Stimulated activated memory B cell treated with anti-CD40 and anti-IgM and Interleukin-4, amounts not matched to agents 10 μg/mL and 1 μg/mL and 100 μg/mL, for 72 hours (primary cell): Measurements from ENCODE around the gene COL26A1.
A peak's percentile ranks its signal among the peaks of the same experiment; 100 is the strongest.

ENCODE experiments used
- ATAC-seq: fragments of 150-1000 bp; cut with Tn5 transposase; 2 replicates; pipeline ENCODE4 v1.10.0; 2021
- H3K27ac Mint-ChIP-seq: one replicate; pipeline ENCODE4 v1.8.0; 2022; ENCODE audit warnings: mild to moderate bottlenecking, mixed read lengths
- H3K27me3 Mint-ChIP-seq: one replicate; pipeline ENCODE4 v1.8.0; 2022; ENCODE audit warnings: mixed read lengths
- H3K36me3 Mint-ChIP-seq: one replicate; pipeline ENCODE4 v1.8.0; 2022; ENCODE audit warnings: mixed read lengths
- H3K4me1 Mint-ChIP-seq: one replicate; pipeline ENCODE4 v1.8.0; 2022; ENCODE audit warnings: mixed read lengths
- H3K4me3 Mint-ChIP-seq: one replicate; pipeline ENCODE4 v1.8.0; 2022; ENCODE audit warnings: mild to moderate bottlenecking, moderate library complexity, mixed read lengths
- H3K9me3 Mint-ChIP-seq: one replicate; pipeline ENCODE4 v1.8.0; 2022; ENCODE audit warnings: mixed read lengths

Gene COL26A1

DNA sequence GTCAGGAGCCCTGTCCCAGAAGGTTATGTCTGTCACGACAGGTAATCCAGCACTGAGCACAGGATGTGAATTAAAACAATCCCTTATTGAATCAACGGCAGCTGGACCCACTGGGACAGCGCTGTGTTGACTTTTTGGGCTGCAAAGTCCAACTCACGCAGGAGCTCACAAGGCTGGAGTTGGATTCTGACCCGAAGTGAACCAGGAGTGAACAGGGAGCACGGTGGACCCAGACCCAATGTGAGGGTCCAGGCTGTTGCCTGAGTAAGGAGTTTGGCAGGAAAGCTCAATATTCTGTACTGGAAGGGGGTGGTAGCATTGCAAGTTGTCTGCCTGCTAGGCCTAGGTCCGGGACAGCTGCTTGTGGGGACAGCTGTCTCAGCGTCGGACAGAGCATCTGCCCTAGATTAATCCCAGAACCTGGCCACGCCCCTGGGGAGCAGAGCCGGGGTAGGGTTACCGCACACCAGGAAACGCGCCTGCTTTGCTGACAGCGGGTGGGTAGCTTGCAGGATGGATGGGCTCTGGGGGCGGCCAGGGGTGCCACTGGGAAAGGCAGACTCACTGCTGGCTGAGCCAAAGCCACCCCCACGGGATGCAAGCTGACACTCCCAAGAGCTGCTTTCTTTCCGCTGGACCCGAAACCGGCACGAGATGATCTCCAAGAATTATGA is 24.0 kb downstream of the COL26A1 start:
- Mint-ChIP-seq H3K9me3 (no peaks in the 10 kb centered on the region), H3K36me3 (no peaks in the 10 kb centered on the region), H3K27ac (no peak overlapping the region), H3K4me3 (no peak overlapping the region), H3K27me3 (peaks cover 18% of the 10 kb centered on the region), H3K4me1 (peaks cover 26% of the 10 kb centered on the region)
- ATAC-seq = peak; percentile 14

DNA sequence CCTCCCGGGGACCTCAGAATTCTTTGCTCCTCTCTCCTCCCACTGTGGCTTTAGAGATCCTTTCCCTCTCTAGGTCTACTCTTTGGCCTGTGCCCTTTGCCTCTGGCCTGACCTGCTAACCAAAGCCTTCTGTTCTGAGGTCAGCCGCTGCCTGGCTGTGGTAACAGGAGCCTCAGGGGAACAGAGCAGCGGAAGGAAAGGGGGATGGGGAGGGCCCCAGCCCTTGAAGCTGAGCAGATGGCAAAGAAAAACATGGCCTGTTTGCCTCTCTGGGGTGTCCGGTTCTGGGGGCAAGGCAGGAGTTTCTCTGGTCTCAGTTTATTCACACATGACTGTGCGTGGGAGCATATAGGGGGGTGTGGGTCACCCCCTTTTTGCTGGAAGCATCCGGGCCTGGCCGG is 28.2 kb downstream of the COL26A1 start:
- Mint-ChIP-seq H3K4me1 (peaks cover 31% of the 10 kb centered on the region), H3K36me3 (no peaks in the 10 kb centered on the region), H3K27ac (peak overlapping the region; percentile 65), H3K9me3 (no peaks in the 10 kb centered on the region), H3K27me3 (peaks cover 14% of the 10 kb centered on the region), H3K4me3 (peak overlapping the region; percentile 38)
- ATAC-seq = peak; percentile 97

DNA sequence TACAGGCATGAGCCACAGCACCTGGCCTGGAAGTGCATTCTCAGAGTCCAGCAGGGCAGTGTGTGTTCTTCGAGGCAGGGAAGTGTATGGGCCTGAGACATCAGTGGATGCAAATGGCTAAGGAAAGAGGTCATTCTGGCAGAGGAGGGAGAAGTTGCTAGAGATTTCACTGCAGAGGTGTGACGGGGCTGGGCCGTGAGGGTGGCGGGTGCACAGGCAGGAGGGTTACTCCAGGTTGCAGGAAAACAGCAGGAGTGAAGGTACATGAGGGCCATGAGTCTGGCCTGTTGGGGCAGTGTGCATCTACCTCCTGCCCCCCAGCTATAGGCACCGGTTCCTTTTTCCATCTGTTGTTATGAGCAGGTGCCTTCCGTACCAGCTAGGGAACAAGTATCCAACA is 29.3 kb downstream of the COL26A1 start:
- Mint-ChIP-seq H3K27me3 (peaks cover 12% of the 10 kb centered on the region), H3K4me3 (peak overlapping the region; percentile 42), H3K9me3 (no peaks in the 10 kb centered on the region), H3K36me3 (no peaks in the 10 kb centered on the region), H3K4me1 (peaks cover 24% of the 10 kb centered on the region), H3K27ac (peak overlapping the region; percentile 65)
- no peak for ATAC-seq

DNA sequence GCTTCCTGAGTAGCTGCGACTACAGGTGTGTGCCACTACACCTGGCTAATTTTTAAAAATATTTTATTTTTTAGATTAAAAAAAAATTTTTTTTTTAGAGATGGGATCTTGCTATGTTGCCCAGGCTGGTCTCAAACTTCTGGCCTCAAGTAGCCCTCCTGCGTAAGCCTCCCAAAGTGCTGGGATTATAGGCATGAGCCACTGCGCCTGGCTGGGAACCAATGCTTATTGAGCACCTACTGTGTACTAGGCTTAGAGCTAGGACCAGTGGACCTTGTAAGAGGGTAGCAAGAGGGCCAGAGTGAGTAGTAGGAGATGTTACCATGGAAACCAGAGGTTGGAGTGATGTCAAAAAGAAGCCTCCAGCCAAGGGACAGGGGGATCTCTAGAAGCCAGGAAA is 31.2 kb downstream of the COL26A1 start:
- Mint-ChIP-seq H3K9me3 (no peaks in the 10 kb centered on the region), H3K36me3 (no peaks in the 10 kb centered on the region), H3K4me1 (peaks cover 28% of the 10 kb centered on the region), H3K27me3 (peaks cover 28% of the 10 kb centered on the region), H3K4me3 (no peak overlapping the region), H3K27ac (no peak overlapping the region)
- ATAC-seq = no peak

DNA sequence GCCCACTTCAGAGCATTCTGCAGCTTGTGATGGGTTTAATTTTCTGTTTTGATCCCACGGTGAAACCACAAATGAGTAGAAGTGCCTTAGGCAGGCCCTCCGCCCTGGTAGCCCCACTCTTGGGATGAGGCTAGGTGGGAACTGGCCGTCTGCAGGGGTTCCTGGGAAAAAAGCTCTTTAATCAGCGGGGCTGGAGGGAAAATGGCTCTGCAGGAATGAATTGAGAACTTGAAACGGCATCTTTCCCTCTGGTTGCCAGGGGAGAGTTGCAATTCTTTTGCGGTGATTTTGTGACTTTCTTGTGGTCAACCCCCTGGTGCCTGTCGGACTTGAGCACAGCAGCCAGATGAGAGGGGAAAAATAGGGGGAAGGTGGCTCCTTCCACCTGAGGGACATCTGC is 32.7 kb downstream of the COL26A1 start:
- Mint-ChIP-seq H3K27ac (no peak overlapping the region), H3K9me3 (no peaks in the 10 kb centered on the region), H3K36me3 (no peaks in the 10 kb centered on the region), H3K27me3 (peaks cover 43% of the 10 kb centered on the region), H3K4me3 (no peak overlapping the region), H3K4me1 (peaks cover 30% of the 10 kb centered on the region)
- no peak for ATAC-seq

DNA sequence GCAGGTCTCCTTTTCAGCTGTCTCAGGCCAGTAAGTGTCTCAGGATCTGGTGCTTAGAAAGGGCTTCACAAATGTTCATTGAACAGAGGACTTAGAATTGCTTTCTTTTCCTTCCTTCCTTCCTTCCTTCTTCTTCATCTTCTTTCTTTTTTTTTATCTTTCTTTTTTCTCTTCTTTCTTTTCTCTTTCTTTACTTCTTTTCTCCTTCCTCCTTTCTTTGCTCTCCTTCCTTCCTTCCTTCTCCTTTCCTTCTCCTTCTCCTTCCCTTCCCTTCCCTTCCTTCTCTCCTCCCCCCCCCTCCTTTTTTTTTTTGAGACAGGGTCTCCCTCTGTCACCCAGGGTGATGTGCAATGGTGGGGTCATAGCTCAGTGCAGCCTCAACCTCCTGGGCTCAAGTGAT is 34.6 kb downstream of the COL26A1 start:
- no peak overlapping the region for H3K4me3 Mint-ChIP-seq
- no peak overlapping the region for H3K27ac Mint-ChIP-seq
- H3K27me3 Mint-ChIP-seq = peaks cover 61% of the 10 kb centered on the region
- H3K4me1 Mint-ChIP-seq = peaks cover 12% of the 10 kb centered on the region
- no peaks in the 10 kb centered on the region for H3K9me3 Mint-ChIP-seq
- H3K36me3 Mint-ChIP-seq = no peaks in the 10 kb centered on the region
- no peak for ATAC-seq

DNA sequence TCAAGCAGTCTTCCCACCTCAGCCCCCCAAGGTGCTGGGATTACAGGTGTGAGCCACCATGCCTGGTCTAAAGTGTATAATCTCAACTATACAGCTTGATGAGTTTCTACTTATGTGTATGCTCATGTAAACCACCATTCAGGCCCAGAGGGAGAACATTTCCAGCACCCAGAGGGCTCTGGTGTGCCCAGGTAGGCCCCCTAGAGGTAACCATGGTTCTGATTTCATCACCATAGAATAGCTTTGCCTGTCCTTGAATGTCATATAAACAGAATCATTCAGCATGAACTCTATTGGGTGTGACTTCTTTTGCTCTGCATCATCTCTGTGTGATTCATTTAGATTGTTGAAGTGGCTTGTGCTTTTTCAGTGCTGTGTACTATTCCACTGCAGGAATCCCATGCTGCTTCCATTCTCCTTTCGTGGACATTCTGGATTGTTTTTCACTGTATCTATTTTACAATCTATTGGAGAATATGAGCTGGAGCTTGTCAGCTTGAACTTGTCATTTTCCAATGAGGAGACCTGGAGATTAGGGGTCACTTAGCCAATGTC is 35.2 kb downstream of the COL26A1 start:
- peaks cover 68% of the 10 kb centered on the region for H3K27me3 Mint-ChIP-seq
- H3K27ac Mint-ChIP-seq = no peak overlapping the region
- no peak overlapping the region for H3K4me3 Mint-ChIP-seq
- H3K36me3 Mint-ChIP-seq = no peaks in the 10 kb centered on the region
- H3K4me1 Mint-ChIP-seq = peaks cover 15% of the 10 kb centered on the region
- H3K9me3 Mint-ChIP-seq = no peaks in the 10 kb centered on the region
- ATAC-seq = no peak

DNA sequence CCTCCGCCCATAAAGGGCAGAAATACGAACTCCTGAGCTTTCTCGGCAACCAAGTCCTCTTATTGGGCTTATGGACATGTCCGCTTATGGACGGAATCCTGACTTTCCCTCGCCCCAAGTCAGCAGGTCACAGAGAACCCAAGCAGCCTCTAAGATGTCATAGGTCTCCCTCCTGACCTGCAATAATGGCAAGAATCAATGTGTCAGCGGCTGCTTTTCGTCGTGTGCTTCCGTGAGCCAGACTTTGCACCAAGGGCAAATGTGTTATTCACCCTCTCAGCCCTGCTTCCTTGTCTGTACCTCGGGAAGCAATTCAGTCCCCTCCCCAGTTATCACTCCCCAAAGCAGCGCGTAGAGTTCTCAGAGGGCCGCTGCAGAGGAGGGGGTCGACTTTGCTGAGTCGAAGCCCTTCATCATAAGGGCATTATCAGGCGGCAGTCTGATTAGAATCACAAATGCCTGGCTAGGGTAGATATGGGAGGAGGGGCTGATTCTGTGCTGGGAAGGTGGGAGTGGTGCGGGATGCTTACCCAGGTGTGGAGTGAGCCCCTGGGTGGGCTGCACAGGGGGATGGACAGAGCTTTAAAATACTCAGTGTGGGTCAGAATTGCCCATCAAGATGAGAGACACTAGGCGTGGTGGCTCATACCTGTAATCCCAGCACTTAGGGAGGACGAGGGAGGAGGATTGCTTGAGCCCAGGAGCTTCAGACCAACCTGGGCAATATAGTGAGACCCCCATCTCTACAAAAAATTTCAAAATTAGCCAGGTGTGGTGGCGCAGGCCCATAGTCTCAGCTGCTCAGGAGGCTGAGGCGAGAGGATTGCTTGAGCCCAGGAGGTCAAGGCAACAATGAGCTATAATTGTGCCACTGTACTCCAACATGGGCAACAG is 36.0 kb downstream of the COL26A1 start:
- Mint-ChIP-seq H3K4me3 (no peak overlapping the region), H3K9me3 (no peaks in the 10 kb centered on the region), H3K27me3 (peaks cover 71% of the 10 kb centered on the region), H3K4me1 (peaks cover 16% of the 10 kb centered on the region), H3K27ac (no peak overlapping the region), H3K36me3 (no peaks in the 10 kb centered on the region)
- no peak for ATAC-seq

DNA sequence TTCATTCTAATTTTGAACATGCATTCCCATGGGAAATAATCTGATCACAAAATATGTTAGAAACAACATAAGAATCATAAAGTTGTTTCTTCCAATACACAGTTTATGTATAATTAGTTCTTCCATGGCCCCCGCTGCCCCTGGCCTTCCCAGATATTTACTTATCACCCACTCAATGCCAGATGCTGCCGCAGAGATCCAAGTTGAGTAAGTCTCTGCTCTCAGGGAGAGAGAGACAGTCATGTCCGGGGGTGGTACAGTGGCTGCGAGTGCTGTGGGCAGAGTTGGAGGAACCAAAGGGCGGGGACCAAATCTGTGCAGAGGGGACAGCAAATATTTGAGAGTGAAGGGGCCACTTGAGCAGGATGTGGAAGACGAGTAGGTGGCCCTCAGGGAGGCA is 37.1 kb downstream of the COL26A1 start:
- no peak for ATAC-seq
- no peak overlapping the region for H3K4me3 Mint-ChIP-seq
- no peak overlapping the region for H3K27ac Mint-ChIP-seq
- peaks cover 16% of the 10 kb centered on the region for H3K4me1 Mint-ChIP-seq
- H3K27me3 Mint-ChIP-seq = peaks cover 71% of the 10 kb centered on the region
- H3K9me3 Mint-ChIP-seq = no peaks in the 10 kb centered on the region
- no peaks in the 10 kb centered on the region for H3K36me3 Mint-ChIP-seq

DNA sequence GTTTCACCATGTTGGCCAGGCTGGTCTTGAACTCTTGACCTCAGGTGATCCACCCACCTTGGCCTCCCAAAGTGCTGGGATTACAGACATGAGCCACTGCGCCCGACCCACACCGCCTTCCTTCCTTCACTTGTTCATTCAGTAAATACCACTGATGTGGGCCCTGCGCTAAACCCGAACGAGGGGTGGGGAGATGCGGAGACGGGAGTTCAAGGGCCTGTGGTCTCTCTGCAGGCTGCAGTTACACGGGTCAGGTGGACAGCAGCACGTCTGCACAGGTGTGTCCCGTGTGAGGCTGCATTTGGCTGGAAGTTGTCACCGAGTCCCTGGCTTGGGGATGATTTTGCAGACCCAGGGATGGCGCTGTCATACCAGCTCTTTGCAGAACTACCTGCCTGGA is 38.1 kb downstream of the COL26A1 start:
- H3K9me3 Mint-ChIP-seq = no peaks in the 10 kb centered on the region

DNA sequence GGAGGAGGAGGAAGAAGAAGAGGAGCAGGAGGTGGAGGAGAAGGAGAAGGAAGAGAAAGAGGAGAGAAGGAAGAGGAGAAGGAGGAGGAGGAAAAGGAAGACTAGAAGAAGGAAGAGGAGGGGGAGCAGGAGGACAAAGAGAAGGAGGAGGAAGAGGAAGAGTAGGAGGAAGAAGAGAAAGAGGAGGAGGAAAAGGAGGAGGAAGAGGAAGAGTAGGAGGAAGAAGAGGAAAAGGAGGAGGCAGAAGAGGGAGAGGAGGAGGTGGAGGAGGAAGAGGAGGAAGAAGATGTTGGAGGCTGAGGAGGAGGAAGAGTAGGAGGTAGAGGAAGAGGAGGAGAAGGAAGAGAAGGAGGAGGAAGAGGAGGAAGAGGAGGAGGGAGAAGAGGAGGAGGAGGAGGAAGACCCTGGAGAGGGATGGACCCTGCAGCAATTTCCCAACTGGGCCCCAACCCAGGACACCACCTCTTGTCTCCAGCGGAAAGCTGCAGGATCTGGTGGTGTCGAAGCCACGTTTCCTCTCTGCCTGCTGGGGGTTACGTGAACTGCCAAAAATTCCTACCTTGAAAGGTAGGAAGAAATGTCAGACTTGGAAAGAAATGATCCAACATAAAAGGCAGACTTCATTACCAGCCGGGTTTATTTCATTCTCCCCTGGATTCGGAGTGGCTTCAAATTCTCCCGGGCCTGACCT is 38.9 kb downstream of the COL26A1 start:
- peaks cover 81% of the 10 kb centered on the region for H3K27me3 Mint-ChIP-seq
- H3K9me3 Mint-ChIP-seq = no peaks in the 10 kb centered on the region
- no peak overlapping the region for H3K27ac Mint-ChIP-seq
- ATAC-seq = no peak
- no peaks in the 10 kb centered on the region for H3K36me3 Mint-ChIP-seq
- H3K4me1 Mint-ChIP-seq = peaks cover 16% of the 10 kb centered on the region
- no peak overlapping the region for H3K4me3 Mint-ChIP-seq

More for the DNA sequence above, 38.1 kb downstream of the COL26A1 start:
- peaks cover 16% of the 10 kb centered on the region for H3K4me1 Mint-ChIP-seq
- no peak overlapping the region for H3K27ac Mint-ChIP-seq
- H3K4me3 Mint-ChIP-seq = no peak overlapping the region
- ATAC-seq = no peak
- H3K27me3 Mint-ChIP-seq = peaks cover 78% of the 10 kb centered on the region
- H3K36me3 Mint-ChIP-seq = no peaks in the 10 kb centered on the region

DNA sequence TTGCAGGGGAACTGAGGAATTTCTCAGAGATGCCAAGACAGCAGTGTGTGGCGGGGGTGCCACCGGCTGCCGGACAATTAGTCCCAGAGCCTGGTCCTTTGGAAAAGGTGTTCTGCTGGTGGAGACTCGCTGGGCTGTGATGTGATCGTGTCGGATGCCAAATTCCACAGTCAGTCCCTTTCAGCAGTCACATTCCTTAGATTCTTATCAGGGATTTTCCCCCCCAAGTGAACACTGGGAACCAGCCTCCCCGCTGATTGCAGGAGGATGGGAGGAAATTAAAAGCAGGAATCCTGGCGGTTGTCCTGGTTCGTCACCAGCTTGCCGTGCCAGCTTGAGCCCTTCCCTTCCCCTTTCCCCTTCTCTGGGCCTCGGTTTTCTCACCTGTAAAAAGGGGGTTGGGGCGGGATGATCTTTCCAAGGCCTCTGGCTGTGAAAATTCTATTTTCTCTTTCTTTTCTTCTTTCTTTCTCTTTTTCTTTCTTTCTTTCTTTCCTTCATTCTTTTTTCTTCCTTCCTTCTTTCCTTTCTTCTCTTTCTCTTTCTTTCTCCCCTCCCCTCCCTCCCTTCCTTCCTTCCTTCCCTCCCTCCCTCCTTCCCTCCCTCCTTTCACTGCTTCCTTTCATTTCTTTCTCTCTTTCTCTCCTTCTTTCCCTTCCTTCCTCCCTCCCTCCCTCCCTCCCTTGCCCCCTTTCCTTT is 39.6 kb downstream of the COL26A1 start:
- Mint-ChIP-seq H3K4me1 (peaks cover 14% of the 10 kb centered on the region), H3K4me3 (no peak overlapping the region), H3K9me3 (no peaks in the 10 kb centered on the region), H3K27ac (no peak overlapping the region), H3K36me3 (no peaks in the 10 kb centered on the region), H3K27me3 (peaks cover 81% of the 10 kb centered on the region)
- no peak for ATAC-seq

DNA sequence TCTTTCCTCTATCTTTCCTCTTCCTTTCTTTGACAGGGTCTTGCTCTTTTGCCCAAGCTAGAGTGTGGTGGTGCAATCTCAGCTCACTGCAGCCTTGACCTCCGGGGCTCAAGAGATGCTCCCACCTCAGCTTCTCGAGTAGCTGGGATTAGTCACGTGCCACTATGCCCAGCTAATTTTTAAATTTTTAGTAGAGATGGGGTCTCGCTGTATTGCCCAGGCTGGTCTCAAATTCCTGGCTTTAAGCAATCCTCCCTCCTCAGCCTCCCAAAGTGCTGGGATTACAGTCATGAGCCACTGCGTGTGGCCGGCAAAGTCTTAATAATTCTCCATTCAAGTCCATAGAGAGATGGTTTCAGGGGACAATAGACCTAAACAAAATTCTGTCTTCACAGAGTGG is 40.2 kb downstream of the COL26A1 start:
- ATAC-seq = no peak
- no peak overlapping the region for H3K4me3 Mint-ChIP-seq
- H3K36me3 Mint-ChIP-seq = no peaks in the 10 kb centered on the region
- peaks cover 80% of the 10 kb centered on the region for H3K27me3 Mint-ChIP-seq
- H3K27ac Mint-ChIP-seq = no peak overlapping the region
- peaks cover 10% of the 10 kb centered on the region for H3K4me1 Mint-ChIP-seq
- H3K9me3 Mint-ChIP-seq = no peaks in the 10 kb centered on the region

DNA sequence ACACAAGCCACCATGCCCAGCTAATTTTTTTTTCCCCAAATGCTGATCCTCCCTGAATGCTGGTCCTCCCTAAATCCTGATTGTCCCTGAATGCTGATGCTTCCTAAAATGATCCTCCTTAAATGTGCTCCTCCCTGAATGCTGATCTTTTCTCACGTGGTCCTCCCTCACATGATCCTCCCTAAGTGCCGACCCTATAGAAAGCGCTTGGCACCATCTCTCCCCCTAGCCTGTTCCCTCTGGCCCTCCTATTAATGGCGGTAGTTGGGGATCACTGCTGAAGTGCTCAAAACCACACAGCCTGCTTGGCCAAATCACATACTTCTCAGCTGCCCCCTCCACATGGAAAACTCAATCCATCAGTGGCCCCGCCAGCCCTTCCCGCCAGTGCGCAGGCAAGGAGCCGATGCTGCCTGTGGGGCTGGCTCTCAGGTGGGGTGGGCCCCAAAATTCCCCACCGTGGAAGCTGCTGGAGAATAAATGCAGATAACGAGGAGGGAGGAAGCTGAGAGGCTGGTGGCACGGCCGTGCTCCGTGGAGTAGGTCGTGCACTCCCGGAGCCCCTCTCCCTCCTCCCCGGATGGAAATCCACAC is 42.9 kb downstream of the COL26A1 start:
- no peak for ATAC-seq
- peaks cover 5% of the 10 kb centered on the region for H3K4me1 Mint-ChIP-seq
- H3K4me3 Mint-ChIP-seq = no peak overlapping the region
- H3K27me3 Mint-ChIP-seq = peaks cover 53% of the 10 kb centered on the region
- no peak overlapping the region for H3K27ac Mint-ChIP-seq
- no peaks in the 10 kb centered on the region for H3K36me3 Mint-ChIP-seq
- H3K9me3 Mint-ChIP-seq = peaks cover 5% of the 10 kb centered on the region
